ENCODE measurements around the gene TIE1.

- TF ChIP-seq, protein P1, sequence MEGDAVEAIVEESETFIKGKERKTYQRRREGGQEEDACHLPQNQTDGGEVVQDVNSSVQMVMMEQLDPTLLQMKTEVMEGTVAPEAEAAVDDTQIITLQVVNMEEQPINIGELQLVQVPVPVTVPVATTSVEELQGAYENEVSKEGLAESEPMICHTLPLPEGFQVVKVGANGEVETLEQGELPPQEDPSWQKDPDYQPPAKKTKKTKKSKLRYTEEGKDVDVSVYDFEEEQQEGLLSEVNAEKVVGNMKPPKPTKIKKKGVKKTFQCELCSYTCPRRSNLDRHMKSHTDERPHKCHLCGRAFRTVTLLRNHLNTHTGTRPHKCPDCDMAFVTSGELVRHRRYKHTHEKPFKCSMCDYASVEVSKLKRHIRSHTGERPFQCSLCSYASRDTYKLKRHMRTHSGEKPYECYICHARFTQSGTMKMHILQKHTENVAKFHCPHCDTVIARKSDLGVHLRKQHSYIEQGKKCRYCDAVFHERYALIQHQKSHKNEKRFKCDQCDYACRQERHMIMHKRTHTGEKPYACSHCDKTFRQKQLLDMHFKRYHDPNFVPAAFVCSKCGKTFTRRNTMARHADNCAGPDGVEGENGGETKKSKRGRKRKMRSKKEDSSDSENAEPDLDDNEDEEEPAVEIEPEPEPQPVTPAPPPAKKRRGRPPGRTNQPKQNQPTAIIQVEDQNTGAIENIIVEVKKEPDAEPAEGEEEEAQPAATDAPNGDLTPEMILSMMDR (IDR thresholded peaks at IDR 0.05), result no peak
- TF ChIP-seq POLR2AphosphoS5 (IDR thresholded peaks at IDR 0.05) (no peak), POLR2A (IDR thresholded peaks at IDR 0.05) (no peak)
Observed at GRCh38 chr1:43318831-43319230, 18.0 kb downstream of the TIE1 start.

Data from gastroesophageal sphincter (tissue), 3 donors.